Right atrium auricular region (tissue), 2 donors: ENCODE results near the gene SPSB4. TPM values are rescaled to one million over a fixed set of nuclear protein-coding genes. Genes with fewer than 3 reads are reported as not detected.
A peak's percentile ranks its signal among the peaks of the same experiment; 100 is the strongest.

Experiments
- DNase-seq: peaks from one replicate; pipeline ENCODE4 v3.0.0-alpha.2; 2019; ENCODE audit warnings: low spot score
- H3K27ac ChIP-seq, 2 donors: fragments of 200-600 bp; sonication (generic); 1 replicate in 1 of 2; 2 replicates in 1 of 2; pipeline ENCODE4 v1.5.1; 2016 to 2019
- H3K27me3 ChIP-seq, 2 donors: fragments of 200-600 bp; sonication (generic); one replicate each; pipeline versions ENCODE4 v1.5.1 to v1.6.0; 2017 to 2019
- H3K36me3 ChIP-seq: fragments of 200-600 bp; sonication (generic); one replicate; pipeline ENCODE4 v1.5.1; 2016
- H3K4me1 ChIP-seq, 2 donors: fragments of 200-600 bp; sonication (generic); one replicate each; pipeline versions ENCODE4 v1.5.1 to v1.6.0; 2017 to 2019
- H3K4me3 ChIP-seq, 2 donors: fragments of 200-600 bp; sonication (generic); 1 replicate in 1 of 2; 2 replicates in 1 of 2; pipeline ENCODE4 v1.5.1; 2017 to 2019; ENCODE audit warnings: mild to moderate bottlenecking in 1 of 2, moderate library complexity in 1 of 2
- H3K9me3 ChIP-seq, 2 donors: fragments of 200-600 bp; sonication (generic); one replicate each; pipeline ENCODE4 v1.5.1; 2019
- CTCF ChIP-seq, 2 donors: fragments of 200-600 bp; sonication (generic); IDR thresholded peaks; one replicate each; pipeline ENCODE4 v1.5.1; 2019; ENCODE audit warnings: antibody characterized with exemption in 2 of 2
- total RNA-seq, 2 donors: library from RNA; depleted of rRNA; stranded (reverse); fragments of >200 nt; gene quantifications; one replicate each; pipeline ENCODE4 v1.1.0, GENCODE V29; 2016

Gene SPSB4
- total RNA-seq, 2 donors from 2014 or later = 1.8 to 6.9 TPM

- H3K4me1 ChIP-seq = peaks cover 0 to 47% of the 10 kb centered on the region in 2 donors
- H3K27ac ChIP-seq = peak overlapping the region; percentile 16 to 33
- no peak overlapping the region for H3K4me3 ChIP-seq
- no peak for DNase-seq
- H3K36me3 ChIP-seq = no peaks in the 10 kb centered on the region
- no peaks in the 10 kb centered on the region for H3K27me3 ChIP-seq
- no peaks in the 10 kb centered on the region for H3K9me3 ChIP-seq
- TF ChIP-seq CTCF (IDR thresholded peaks at IDR 0.05) = no peak
Observed at GRCh38 chr3:141083836-141084649, 32.9 kb downstream of the SPSB4 start.

GRCh38 chr3:141085343-141086070 lies 34.4 kb downstream of the SPSB4 start:
- H3K4me1 ChIP-seq = peaks cover 0 to 47% of the 10 kb centered on the region in 2 donors
- H3K9me3 ChIP-seq = no peaks in the 10 kb centered on the region
- no peak overlapping the region for H3K4me3 ChIP-seq
- H3K27ac ChIP-seq = no peak overlapping the region
- no peak for DNase-seq
- no peaks in the 10 kb centered on the region for H3K27me3 ChIP-seq
- no peaks in the 10 kb centered on the region for H3K36me3 ChIP-seq
- no peak for TF ChIP-seq CTCF (IDR thresholded peaks at IDR 0.05)

GRCh38 chr3:141086188-141086587 lies 35.0 kb downstream of the SPSB4 start:
- TF ChIP-seq CTCF (IDR thresholded peaks at IDR 0.05) = no peak
- H3K4me3 ChIP-seq = no peak overlapping the region
- H3K9me3 ChIP-seq = no peaks in the 10 kb centered on the region
- H3K4me1 ChIP-seq = peaks cover 0 to 47% of the 10 kb centered on the region in 2 donors
- DNase-seq = no peak
- H3K36me3 ChIP-seq = no peaks in the 10 kb centered on the region
- H3K27ac ChIP-seq = no peak overlapping the region
- no peaks in the 10 kb centered on the region for H3K27me3 ChIP-seq

- Histone ChIP-seq H3K4me3 (no peak overlapping the region), H3K27me3 (no peaks in the 10 kb centered on the region), H3K27ac (no peak overlapping the region), H3K4me1 (peaks cover 0 to 56% of the 10 kb centered on the region in 2 donors), H3K9me3 (no peaks in the 10 kb centered on the region), H3K36me3 (no peaks in the 10 kb centered on the region)
- DNase-seq = no peak
- TF ChIP-seq CTCF (IDR thresholded peaks at IDR 0.05) = no peak
Observed at GRCh38 chr3:141087076-141087777, 36.1 kb downstream of the SPSB4 start.

- H3K27ac ChIP-seq = no peak overlapping the region
- peaks cover 0 to 61% of the 10 kb centered on the region in 2 donors for H3K4me1 ChIP-seq
- no peak for TF ChIP-seq CTCF (IDR thresholded peaks at IDR 0.05)
- H3K36me3 ChIP-seq = no peaks in the 10 kb centered on the region
- DNase-seq = no peak
- H3K27me3 ChIP-seq = no peaks in the 10 kb centered on the region
- H3K9me3 ChIP-seq = no peaks in the 10 kb centered on the region
- no peak overlapping the region for H3K4me3 ChIP-seq
Observed at GRCh38 chr3:141087778-141088130, 36.6 kb downstream of the SPSB4 start.
